ENCODE measurements around the gene DHX8. TPM values are rescaled to one million over a fixed set of nuclear protein-coding genes. Genes with fewer than 3 reads are reported as not detected.
"Not testable (repeated sequence)": the region's sequence is repeated elsewhere in the genome, so short reads cannot be mapped to it uniquely, and the experiment has no call there.

DHX8 gene
- total and polyA plus RNA-seq, 2 experiments from 2014 or later: 33.1 to 34.4 TPM

DNA sequence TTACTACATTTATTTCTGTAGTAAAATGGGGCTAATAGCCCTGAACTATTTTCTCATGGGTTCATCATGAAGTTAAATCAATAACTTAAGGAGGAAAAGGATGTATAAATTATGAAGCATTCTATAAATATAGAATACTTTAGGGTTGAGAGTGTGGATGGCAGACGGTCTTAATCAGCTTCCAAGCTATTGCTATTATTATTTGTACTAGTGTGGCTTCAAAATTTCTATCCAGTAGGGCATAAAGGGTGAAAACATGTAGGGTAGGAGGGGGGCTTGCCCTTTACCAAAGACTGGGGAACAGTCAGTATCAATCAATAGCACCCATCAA, 26.4 kb upstream of the DHX8 start:
- Histone ChIP-seq H3F3A (ENCODE audit: insufficient read depth) (no peaks in the 10 kb centered on the region), H3K27ac (no peak overlapping the region), H3K79me2 (ENCODE audit: insufficient read depth) (no peaks in the 10 kb centered on the region), H3K9me2 (ENCODE audit: insufficient read depth) (no peaks in the 10 kb centered on the region), H3K4me1 (ENCODE audit: insufficient read depth) (peaks cover 14% of the 10 kb centered on the region), H3K4me2 (ENCODE audit: unreplicated experiment) (peak overlapping the region; percentile 3), H3K4me3 (no peak overlapping the region), H3K36me3 (ENCODE audit: low read depth) (no peaks in the 10 kb centered on the region), H3K9me3 (ENCODE audit: low read depth) (no peaks in the 10 kb centered on the region), H4K20me1 (ENCODE audit: insufficient read depth) (no peaks in the 10 kb centered on the region), H2AFZ (no peak overlapping the region), H3K9ac (no peak overlapping the region), H3K27me3 (replicated peaks; ENCODE audit: insufficient read depth) (no peaks in the 10 kb centered on the region)
- WGBS, 2 experiments (ENCODE audit: low coverage in 1 of 2, low lambda C conversion rate in 2 of 2, missing lambda C conversion rate in 2 of 2): 45 to 47% methylated on average over 1 of the region's 1 CpG
- no peak for DNase-seq
- TF ChIP-seq EZH2phosphoT487 (IDR thresholded peaks at IDR 0.05; ENCODE audit: insufficient read depth, low read depth) (no peak), EZH2 (IDR thresholded peaks at IDR 0.05; ENCODE audit: insufficient read depth, poor library complexity, severe bottlenecking) (no peak)
- in situ Hi-C loops (cut with MboI): no loop called here

DNA sequence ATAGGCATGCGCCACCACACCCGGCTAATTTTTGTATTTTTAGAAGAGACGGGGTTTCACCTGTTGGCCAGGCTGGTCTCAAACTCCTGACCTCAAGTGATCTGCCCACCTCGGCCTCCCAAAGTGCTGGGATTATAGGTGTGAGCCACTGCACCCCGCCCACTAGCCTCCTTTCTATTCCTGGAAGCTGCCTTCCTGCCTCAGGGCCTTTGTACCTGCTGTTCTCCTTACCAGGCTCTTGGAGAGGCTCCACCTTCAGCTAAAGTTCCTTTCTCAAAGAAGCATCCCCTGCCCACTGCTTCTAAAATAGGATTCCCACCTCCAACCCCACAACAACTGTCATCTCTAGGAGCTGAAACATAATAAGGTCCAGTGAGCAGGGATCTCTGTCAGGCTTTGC, 23.9 kb upstream of the DHX8 start:
- H3K36me3 ChIP-seq (ENCODE audit: low read depth); H3K4me3 ChIP-seq; H3K9me2 ChIP-seq (ENCODE audit: insufficient read depth); in situ Hi-C loops (cut with MboI); H4K20me1 ChIP-seq (ENCODE audit: insufficient read depth); H3K4me2 ChIP-seq (ENCODE audit: unreplicated experiment); H3K9me3 ChIP-seq (ENCODE audit: low read depth); DNase-seq; H3K27ac ChIP-seq; H3K79me2 ChIP-seq (ENCODE audit: insufficient read depth); H2AFZ ChIP-seq; H3K9ac ChIP-seq; H3F3A ChIP-seq (ENCODE audit: insufficient read depth); H3K27me3 ChIP-seq (replicated peaks; ENCODE audit: insufficient read depth): not testable (repeated sequence)
- peaks cover 14% of the 10 kb centered on the region for H3K4me1 ChIP-seq (ENCODE audit: insufficient read depth)
- 95% methylated on average over 5 of the region's 5 CpGs for WGBS, 2 experiments (ENCODE audit: low coverage in 1 of 2, low lambda C conversion rate in 2 of 2, missing lambda C conversion rate in 2 of 2)

DNA sequence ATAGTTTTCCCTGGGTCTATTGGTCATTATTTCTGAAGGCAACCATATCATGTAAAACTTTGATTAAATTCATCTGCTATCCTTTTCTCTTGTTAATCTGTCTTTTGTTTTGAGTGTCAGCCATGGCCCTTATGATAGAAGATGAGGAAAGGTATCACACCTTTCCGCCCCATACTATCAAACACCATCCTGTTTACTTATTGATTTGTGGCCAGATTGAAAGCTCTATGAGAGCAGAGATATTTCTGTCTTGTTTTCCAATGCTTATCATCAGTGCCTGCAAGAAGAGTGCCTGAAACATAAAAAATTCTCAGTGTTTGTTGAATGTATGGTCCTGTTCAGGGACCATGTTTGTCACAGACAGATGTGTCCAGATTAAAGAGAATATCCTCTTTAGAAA, 22.6 kb upstream of the DHX8 start:
- no peaks in the 10 kb centered on the region for H3F3A ChIP-seq (ENCODE audit: insufficient read depth)
- no peak overlapping the region for H2AFZ ChIP-seq
- no peaks in the 10 kb centered on the region for H3K36me3 ChIP-seq (ENCODE audit: low read depth)
- peaks cover 14% of the 10 kb centered on the region for H3K4me1 ChIP-seq (ENCODE audit: insufficient read depth)
- no peak overlapping the region for H3K4me2 ChIP-seq (ENCODE audit: unreplicated experiment)
- H3K27ac ChIP-seq: no peak overlapping the region
- no peaks in the 10 kb centered on the region for H3K9me2 ChIP-seq (ENCODE audit: insufficient read depth)
- TF ChIP-seq EZH2phosphoT487 (IDR thresholded peaks at IDR 0.05; ENCODE audit: insufficient read depth, low read depth) (no peak), EZH2 (IDR thresholded peaks at IDR 0.05; ENCODE audit: insufficient read depth, poor library complexity, severe bottlenecking) (no peak)
- 95% methylated on average over 1 of the region's 1 CpG for WGBS, 2 experiments (ENCODE audit: low coverage in 1 of 2, low lambda C conversion rate in 2 of 2, missing lambda C conversion rate in 2 of 2)
- no peaks in the 10 kb centered on the region for H3K79me2 ChIP-seq (ENCODE audit: insufficient read depth)
- no peaks in the 10 kb centered on the region for H4K20me1 ChIP-seq (ENCODE audit: insufficient read depth)
- H3K9ac ChIP-seq: no peak overlapping the region
- DNase-seq: no peak
- no peak overlapping the region for H3K4me3 ChIP-seq
- in situ Hi-C loops (cut with MboI): no loop called here
- no peaks in the 10 kb centered on the region for H3K27me3 ChIP-seq (replicated peaks; ENCODE audit: insufficient read depth)
- no peaks in the 10 kb centered on the region for H3K9me3 ChIP-seq (ENCODE audit: low read depth)

DNA sequence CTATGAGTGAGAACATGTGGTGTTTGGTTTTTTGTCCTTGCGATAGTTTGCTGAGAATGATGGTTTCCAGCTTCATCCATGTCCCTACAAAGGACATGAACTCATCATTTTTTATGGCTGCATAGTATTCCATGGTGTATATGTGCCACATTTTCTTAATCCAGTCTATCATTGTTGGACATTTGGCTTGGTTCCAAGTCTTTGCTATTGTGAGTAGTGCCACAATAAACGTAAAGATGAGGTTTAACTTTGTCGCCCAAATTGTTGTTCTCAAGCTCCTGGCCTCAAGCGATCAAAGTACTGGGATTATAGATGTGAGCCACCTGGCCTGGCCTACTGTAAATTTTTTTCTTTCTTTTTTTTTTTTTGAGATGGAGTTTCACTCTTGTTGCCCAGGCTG, 21.2 kb upstream of the DHX8 start:
- H3K27ac ChIP-seq; H3K36me3 ChIP-seq (ENCODE audit: low read depth); H3K9me2 ChIP-seq (ENCODE audit: insufficient read depth); H4K20me1 ChIP-seq (ENCODE audit: insufficient read depth); H3K4me2 ChIP-seq (ENCODE audit: unreplicated experiment); H3K27me3 ChIP-seq (replicated peaks; ENCODE audit: insufficient read depth); DNase-seq; H2AFZ ChIP-seq; H3K4me3 ChIP-seq; H3K9me3 ChIP-seq (ENCODE audit: low read depth); H3K9ac ChIP-seq; H3K4me1 ChIP-seq (ENCODE audit: insufficient read depth); in situ Hi-C loops (cut with MboI); H3K79me2 ChIP-seq (ENCODE audit: insufficient read depth); H3F3A ChIP-seq (ENCODE audit: insufficient read depth): not testable (repeated sequence)
- WGBS, 2 experiments (ENCODE audit: low coverage in 1 of 2, low lambda C conversion rate in 2 of 2, missing lambda C conversion rate in 2 of 2): 92 to 95% methylated on average over 3 of the region's 4 CpGs

- 83 to 90% methylated on average over 4 of the region's 4 CpGs for WGBS, 2 experiments (ENCODE audit: low coverage in 1 of 2, low lambda C conversion rate in 2 of 2, missing lambda C conversion rate in 2 of 2)
- in situ Hi-C loops (cut with MboI): no loop called here
- DNase-seq: no peak
Measured at GRCh38 chr17:43463241-43463640, 20.5 kb upstream of the DHX8 start.

More at GRCh38 chr17:43463241-43463640, 20.5 kb upstream of the DHX8 start:
- Histone ChIP-seq H4K20me1 (ENCODE audit: insufficient read depth) (no peaks in the 10 kb centered on the region), H3K4me3 (no peak overlapping the region), H3F3A (ENCODE audit: insufficient read depth) (peaks cover 10% of the 10 kb centered on the region), H3K36me3 (ENCODE audit: low read depth) (no peaks in the 10 kb centered on the region), H3K4me2 (ENCODE audit: unreplicated experiment) (no peak overlapping the region), H3K27ac (no peak overlapping the region), H3K9me2 (ENCODE audit: insufficient read depth) (no peaks in the 10 kb centered on the region), H3K79me2 (ENCODE audit: insufficient read depth) (no peaks in the 10 kb centered on the region), H2AFZ (no peak overlapping the region), H3K9ac (no peak overlapping the region), H3K27me3 (replicated peaks; ENCODE audit: insufficient read depth) (no peaks in the 10 kb centered on the region), H3K4me1 (ENCODE audit: insufficient read depth) (peaks cover 12% of the 10 kb centered on the region), H3K9me3 (ENCODE audit: low read depth) (no peaks in the 10 kb centered on the region)
- TF ChIP-seq EZH2 (IDR thresholded peaks at IDR 0.05; ENCODE audit: insufficient read depth, poor library complexity, severe bottlenecking): no peak
- no peak for TF ChIP-seq EZH2phosphoT487 (IDR thresholded peaks at IDR 0.05; ENCODE audit: insufficient read depth, low read depth)
